Lower lobe of right lung (tissue), 2 donors: ENCODE results near the gene ZNF804A. TPM values are rescaled to one million over a fixed set of nuclear protein-coding genes. Genes with fewer than 3 reads are reported as not detected.

ENCODE experiments used
- ATAC-seq, 2 donors: fragments of 200-7000 bp; cut with Tn5 transposase; one replicate each; pipeline ENCODE4 v1.9.1; 2020 to 2022; ENCODE audit warnings: mild to moderate bottlenecking in 2 of 2, moderate library complexity in 2 of 2
- DNase-seq: peaks from one replicate; pipeline ENCODE4 v3.0.0-alpha.2; 2020
- H3K27ac ChIP-seq: fragments of 200-600 bp; one replicate; pipeline ENCODE4 v1.8.0; 2022
- H3K27me3 ChIP-seq: fragments of 200-600 bp; one replicate; pipeline ENCODE4 v1.8.0; 2022; ENCODE audit warnings: low read depth
- H3K36me3 ChIP-seq: fragments of 200-600 bp; one replicate; pipeline ENCODE4 v1.8.0; 2022; ENCODE audit warnings: mild to moderate bottlenecking
- H3K4me1 ChIP-seq: fragments of 200-600 bp; one replicate; pipeline ENCODE4 v1.8.0; 2022
- H3K4me3 ChIP-seq: fragments of 200-600 bp; one replicate; pipeline ENCODE4 v1.8.0; 2022; ENCODE audit warnings: mild to moderate bottlenecking
- H3K9me3 ChIP-seq: fragments of 200-600 bp; one replicate; pipeline ENCODE4 v1.8.0; 2022
- CTCF ChIP-seq: fragments of 200-600 bp; IDR thresholded peaks from one replicate; pipeline ENCODE4 v1.8.0; 2022; ENCODE audit warnings: antibody characterized with exemption, mild to moderate bottlenecking
- intact Hi-C: fragments of 100-400 bp; cut with DNase I; formaldehyde crosslinking; loops from one replicate; pipeline ENCODE4 v1.11.0; 2022
- total RNA-seq: library from RNA; stranded (reverse); fragmentation: NEBNext Ultra II Directional; extraction: Animal tissue kit (Norgen Biotek cat#: 25700); gene quantifications from one replicate; pipeline ENCODE4 v1.2.1, GENCODE V29; 2021
- donor health status: DM: no; HTN: yes; CAD: no; lungs with severe emphysema.

ZNF804A gene
- total RNA-seq, 1 donor from 2014 or later, result 1.3 TPM

- ATAC-seq (no peak), DNase-seq (no peak)
- TF ChIP-seq CTCF, result no peak
- H3K4me1 ChIP-seq, result no peaks in the 10 kb centered on the region
- H3K27ac ChIP-seq, result no peak overlapping the region
- H3K36me3 ChIP-seq, result no peaks in the 10 kb centered on the region
- no peaks in the 10 kb centered on the region for H3K27me3 ChIP-seq
- intact Hi-C loops, result no loop called here
- no peaks in the 10 kb centered on the region for H3K9me3 ChIP-seq
- H3K4me3 ChIP-seq, result no peak overlapping the region
These were observed 181.4 kb downstream of the ZNF804A start for GRCh38 chr2:184779777-184780176.

DNA sequence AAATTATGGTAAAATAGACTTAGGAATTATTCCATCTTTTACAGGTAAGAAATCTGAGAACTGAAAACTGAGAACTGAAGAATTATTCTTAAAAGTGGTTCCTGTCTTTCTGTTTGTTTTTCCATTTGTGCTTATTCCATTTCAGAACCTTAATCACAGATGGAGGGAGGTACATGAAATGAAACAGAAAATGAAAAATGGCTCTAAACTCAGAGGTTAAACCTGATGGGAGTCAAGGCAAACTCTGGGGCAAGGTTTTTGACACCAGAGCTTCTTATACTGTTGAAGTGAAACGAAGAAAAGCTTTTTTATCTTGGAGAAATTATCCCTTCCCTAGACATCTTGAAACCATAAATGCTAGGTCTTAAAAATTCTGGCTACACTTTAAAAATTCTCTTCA, 182.1 kb downstream of the ZNF804A start:
- ATAC-seq, result no peak
- intact Hi-C loops, result no loop called here

GRCh38 chr2:184780944-184781343, 182.6 kb downstream of the ZNF804A start:
- Histone ChIP-seq H3K4me3 (no peak overlapping the region), H3K27me3 (no peaks in the 10 kb centered on the region), H3K9me3 (no peaks in the 10 kb centered on the region), H3K27ac (no peak overlapping the region), H3K36me3 (no peaks in the 10 kb centered on the region), H3K4me1 (no peaks in the 10 kb centered on the region)
- TF ChIP-seq CTCF, result no peak
- intact Hi-C loops, result no loop called here
- DNase-seq (no peak), ATAC-seq (no peak)

More for the DNA sequence above, 182.1 kb downstream of the ZNF804A start:
- DNase-seq, result no peak
- Histone ChIP-seq H3K4me1 (no peaks in the 10 kb centered on the region), H3K9me3 (no peaks in the 10 kb centered on the region), H3K36me3 (no peaks in the 10 kb centered on the region), H3K27ac (no peak overlapping the region), H3K27me3 (no peaks in the 10 kb centered on the region), H3K4me3 (no peak overlapping the region)
- no peak for TF ChIP-seq CTCF

- Histone ChIP-seq H3K4me3 (no peak overlapping the region), H3K36me3 (no peaks in the 10 kb centered on the region), H3K27me3 (no peaks in the 10 kb centered on the region), H3K9me3 (no peaks in the 10 kb centered on the region), H3K4me1 (no peaks in the 10 kb centered on the region), H3K27ac (no peak overlapping the region)
- intact Hi-C loops, result no loop called here
- ATAC-seq, result no peak
- no peak for TF ChIP-seq CTCF
- DNase-seq, result no peak
These were observed 185.2 kb downstream of the ZNF804A start for GRCh38 chr2:184783576-184783975.

DNA sequence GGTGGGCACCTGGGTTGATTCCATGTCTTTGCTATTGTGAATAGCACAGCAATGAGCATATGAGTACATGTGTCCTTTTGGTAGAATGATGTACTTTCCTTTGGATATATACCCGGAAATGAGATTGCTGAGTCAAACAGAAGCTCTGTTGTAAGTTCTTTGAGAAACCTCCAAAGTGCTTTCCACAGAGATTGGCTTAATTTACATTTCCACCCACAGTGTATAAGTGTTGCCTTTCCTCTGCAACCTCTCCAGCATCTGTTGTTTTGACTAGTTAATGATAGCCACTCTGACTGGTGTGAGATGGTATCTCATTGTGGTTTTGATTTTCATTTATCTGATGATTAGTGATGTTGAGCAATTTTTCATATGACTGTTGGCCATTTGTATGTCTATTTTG, 194.8 kb downstream of the ZNF804A start:
- Histone ChIP-seq H3K36me3 (no peaks in the 10 kb centered on the region), H3K27ac (no peak overlapping the region), H3K27me3 (no peaks in the 10 kb centered on the region), H3K4me1 (no peaks in the 10 kb centered on the region), H3K4me3 (no peak overlapping the region), H3K9me3 (no peaks in the 10 kb centered on the region)
- DNase-seq, result no peak
- intact Hi-C loops, result no loop called here
- no peak for ATAC-seq
- TF ChIP-seq CTCF, result no peak

GRCh38 chr2:184799379-184799778, 201.1 kb downstream of the ZNF804A start:
- H3K9me3 ChIP-seq, result no peaks in the 10 kb centered on the region
- H3K4me1 ChIP-seq, result no peaks in the 10 kb centered on the region
- intact Hi-C loops, result no loop called here
- no peak for TF ChIP-seq CTCF
- no peak overlapping the region for H3K4me3 ChIP-seq
- no peak for DNase-seq
- ATAC-seq, result no peak
- H3K27me3 ChIP-seq, result no peaks in the 10 kb centered on the region
- H3K27ac ChIP-seq, result no peak overlapping the region
- no peaks in the 10 kb centered on the region for H3K36me3 ChIP-seq
